ENCODE data around the gene TBPL1. TPM values are rescaled to one million over a fixed set of nuclear protein-coding genes. Genes with fewer than 3 reads are reported as not detected.

TBPL1 gene
- total RNA-seq, 4 donors from 2014 or later: 10.1 to 18.6 (median 12.3) TPM

GRCh38 chr6:133995758-133996157 is 42.7 kb downstream of the TBPL1 start:
- TF ChIP-seq, protein P1, sequence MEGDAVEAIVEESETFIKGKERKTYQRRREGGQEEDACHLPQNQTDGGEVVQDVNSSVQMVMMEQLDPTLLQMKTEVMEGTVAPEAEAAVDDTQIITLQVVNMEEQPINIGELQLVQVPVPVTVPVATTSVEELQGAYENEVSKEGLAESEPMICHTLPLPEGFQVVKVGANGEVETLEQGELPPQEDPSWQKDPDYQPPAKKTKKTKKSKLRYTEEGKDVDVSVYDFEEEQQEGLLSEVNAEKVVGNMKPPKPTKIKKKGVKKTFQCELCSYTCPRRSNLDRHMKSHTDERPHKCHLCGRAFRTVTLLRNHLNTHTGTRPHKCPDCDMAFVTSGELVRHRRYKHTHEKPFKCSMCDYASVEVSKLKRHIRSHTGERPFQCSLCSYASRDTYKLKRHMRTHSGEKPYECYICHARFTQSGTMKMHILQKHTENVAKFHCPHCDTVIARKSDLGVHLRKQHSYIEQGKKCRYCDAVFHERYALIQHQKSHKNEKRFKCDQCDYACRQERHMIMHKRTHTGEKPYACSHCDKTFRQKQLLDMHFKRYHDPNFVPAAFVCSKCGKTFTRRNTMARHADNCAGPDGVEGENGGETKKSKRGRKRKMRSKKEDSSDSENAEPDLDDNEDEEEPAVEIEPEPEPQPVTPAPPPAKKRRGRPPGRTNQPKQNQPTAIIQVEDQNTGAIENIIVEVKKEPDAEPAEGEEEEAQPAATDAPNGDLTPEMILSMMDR (IDR thresholded peaks at IDR 0.05): no peak
- no peak for ATAC-seq (ENCODE audit: low FRiP score)
- DNase-seq (ENCODE audit: low spot score): no peak

DNA sequence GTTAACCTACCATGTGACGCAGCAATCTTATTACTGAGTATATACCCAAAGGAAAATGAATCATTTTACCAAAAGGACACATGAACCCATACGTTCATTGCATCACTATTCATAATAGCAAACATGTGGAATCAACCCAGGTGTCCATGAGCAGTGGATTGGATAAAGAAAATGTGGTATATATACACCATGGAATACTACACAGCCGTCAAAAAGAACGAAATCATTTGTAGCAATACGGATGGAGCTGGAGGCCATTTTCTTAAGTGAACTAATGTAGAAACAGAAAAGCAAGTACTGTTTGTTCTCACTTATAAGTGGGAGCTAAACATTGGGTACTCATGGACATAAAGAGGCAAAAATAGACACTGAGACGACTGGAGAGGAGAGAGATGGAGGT is 44.2 kb downstream of the TBPL1 start:
- no peak for DNase-seq (ENCODE audit: low spot score)
- ATAC-seq (ENCODE audit: low FRiP score): no peak
- TF ChIP-seq, protein P1 (IDR thresholded peaks at IDR 0.05): no peak

GRCh38 chr6:133999305-133999704 is 46.3 kb downstream of the TBPL1 start:
- TF ChIP-seq, protein P1 (IDR thresholded peaks at IDR 0.05): no peak
- DNase-seq (ENCODE audit: low spot score): no peak
- no peak for ATAC-seq (ENCODE audit: low FRiP score)

GRCh38 chr6:134000443-134000842 is 47.4 kb downstream of the TBPL1 start:
- no peak for DNase-seq (ENCODE audit: low spot score)
- TF ChIP-seq, protein P1 (IDR thresholded peaks at IDR 0.05): no peak
- no peak for ATAC-seq (ENCODE audit: low FRiP score)

GRCh38 chr6:134002821-134003220 is 49.8 kb downstream of the TBPL1 start:
- ATAC-seq (ENCODE audit: low FRiP score) (no peak), DNase-seq (ENCODE audit: low spot score) (no peak)
- TF ChIP-seq, protein P1 (IDR thresholded peaks at IDR 0.05): no peak

DNA sequence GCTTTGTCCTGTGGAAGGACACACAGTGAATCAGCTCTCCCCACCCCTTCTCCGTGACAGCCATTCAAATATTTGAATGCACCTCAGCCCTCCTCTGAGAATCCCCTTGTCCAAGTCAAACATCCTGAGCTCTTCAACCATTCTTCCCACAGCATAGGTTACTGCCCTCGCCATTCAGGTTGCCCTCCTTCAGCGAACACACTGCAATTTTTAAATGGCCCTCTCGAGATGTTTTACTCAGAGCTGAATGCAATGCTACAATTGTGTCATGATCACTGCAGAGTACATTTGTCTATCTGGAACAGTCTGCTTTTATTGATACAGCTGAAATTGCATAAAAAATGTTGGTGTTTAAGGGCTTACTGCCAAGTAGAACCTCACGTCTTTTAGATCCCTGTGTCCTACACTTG is 50.5 kb downstream of the TBPL1 start:
- TF ChIP-seq, protein P1 (IDR thresholded peaks at IDR 0.05): no peak
- ATAC-seq (ENCODE audit: low FRiP score) (no peak), DNase-seq (ENCODE audit: low spot score) (no peak)

- ATAC-seq (ENCODE audit: low FRiP score) (no peak), DNase-seq (ENCODE audit: low spot score) (no peak)
- TF ChIP-seq, protein P1 (IDR thresholded peaks at IDR 0.05): no peak
Observed at GRCh38 chr6:134004714-134005113, 51.7 kb downstream of the TBPL1 start.
